Mucosa of stomach (tissue), 1 donor: ENCODE results near the gene MS4A6E.

Experiments
- H3K27me3 ChIP-seq: one replicate; pipeline ENCODE4 v1.7.0; 2013; ENCODE audit warnings: mild to moderate bottlenecking, low read length; ENCODE audit not compliant: control insufficient read depth, insufficient read depth
- H3K36me3 ChIP-seq: one replicate; pipeline ENCODE4 v1.7.0; 2013; ENCODE audit warnings: low read length; ENCODE audit not compliant: control insufficient read depth, insufficient read depth
- H3K4me1 ChIP-seq: one replicate; pipeline ENCODE4 v1.7.0; 2013; ENCODE audit warnings: mild to moderate bottlenecking, low read length; ENCODE audit not compliant: control insufficient read depth, insufficient read depth
- H3K4me3 ChIP-seq: one replicate; pipeline ENCODE4 v1.7.0; 2013; ENCODE audit warnings: low read length
- H3K9ac ChIP-seq: one replicate; pipeline ENCODE4 v1.7.0; 2013; ENCODE audit warnings: mild to moderate bottlenecking, low read length, moderate library complexity
- H3K9me3 ChIP-seq: one replicate; pipeline ENCODE4 v1.7.0; 2013; ENCODE audit warnings: mild to moderate bottlenecking, low read length, moderate library complexity; ENCODE audit not compliant: control insufficient read depth
- donor health status: Pancreatic carcinoma.

Gene MS4A6E

DNA sequence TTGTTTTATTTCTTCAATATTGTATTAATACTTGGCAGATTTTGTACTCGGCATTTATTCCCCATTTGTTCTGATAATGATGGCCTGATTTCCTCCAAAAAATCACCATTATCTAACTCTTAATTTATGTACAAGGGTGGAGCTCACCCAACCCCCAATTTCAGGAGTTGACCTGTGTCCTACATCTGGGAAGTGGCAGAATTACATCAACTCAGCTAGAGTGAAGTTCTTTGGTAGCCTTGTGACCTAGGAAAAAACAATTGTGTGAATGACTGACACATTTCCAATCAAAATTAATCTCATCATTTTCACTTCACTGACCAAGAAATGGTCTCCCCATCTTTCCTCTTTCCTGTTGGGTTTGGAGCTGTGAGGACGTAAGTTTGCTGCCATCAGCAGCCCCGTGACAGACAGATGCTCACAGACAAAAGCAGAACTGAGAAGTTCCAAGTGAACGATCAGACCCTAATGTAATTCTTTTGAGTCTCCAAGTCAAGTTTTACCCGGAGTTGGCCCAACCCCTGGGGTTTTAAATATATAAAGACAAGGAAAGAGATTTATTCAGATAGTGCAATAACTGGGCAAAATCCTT is 16.6 kb upstream of the MS4A6E start:
- Histone ChIP-seq H3K9ac (no peak overlapping the region), H3K27me3 (no peaks in the 10 kb centered on the region), H3K36me3 (no peaks in the 10 kb centered on the region), H3K4me3 (no peak overlapping the region), H3K4me1 (no peaks in the 10 kb centered on the region), H3K9me3 (no peaks in the 10 kb centered on the region)

DNA sequence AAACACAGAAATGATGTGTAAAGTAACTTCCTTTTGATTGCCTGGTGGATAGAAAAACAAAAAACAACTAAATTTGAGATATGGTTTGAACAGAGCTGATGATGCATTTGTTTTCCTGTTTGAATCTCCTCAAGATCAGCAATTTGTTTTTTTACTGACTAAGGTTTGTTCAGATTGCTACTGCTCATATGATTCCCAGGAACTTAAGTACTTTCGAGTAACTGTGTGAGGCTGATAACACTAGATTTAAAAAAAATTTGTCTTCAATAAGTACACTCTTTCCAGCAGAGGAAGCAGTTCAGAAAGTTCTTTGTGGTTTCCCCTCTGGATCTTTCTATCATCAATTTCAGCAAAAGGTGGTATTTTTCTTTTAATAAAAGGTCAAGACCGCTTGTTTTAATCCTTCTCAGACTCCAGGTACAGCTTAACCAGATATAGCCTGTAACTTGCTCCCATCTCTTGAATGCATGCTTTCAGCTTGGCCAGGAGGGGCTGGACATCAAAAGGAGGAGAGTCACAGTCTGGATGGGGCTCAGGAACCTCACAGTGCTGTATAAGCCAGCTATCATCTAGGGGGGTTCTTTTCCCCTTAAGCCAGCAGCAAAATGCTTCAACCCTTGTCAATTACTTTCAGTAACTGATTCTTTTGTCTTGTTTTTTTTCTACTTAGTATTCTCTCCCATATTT is 12.3 kb upstream of the MS4A6E start:
- no peak overlapping the region for H3K4me3 ChIP-seq
- H3K9me3 ChIP-seq: no peaks in the 10 kb centered on the region
- no peaks in the 10 kb centered on the region for H3K27me3 ChIP-seq

DNA sequence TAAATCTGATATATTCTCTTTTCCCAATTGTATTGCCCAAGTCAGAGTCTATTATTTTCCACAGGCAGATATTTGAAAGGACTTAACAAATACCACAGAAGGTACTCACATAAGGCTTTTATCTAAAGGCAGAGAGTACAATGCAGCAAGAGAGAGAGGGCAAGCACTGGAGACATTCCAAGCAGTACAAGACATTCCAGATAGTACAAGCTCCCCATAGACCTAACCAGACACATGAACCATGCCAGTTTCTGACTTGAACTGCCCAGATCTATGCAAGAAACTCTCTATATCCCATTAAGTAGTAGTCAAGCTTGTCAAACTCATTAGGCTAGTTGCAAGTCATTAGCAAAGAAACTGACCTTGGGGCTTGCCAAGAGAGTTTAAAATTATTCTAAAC is 11.2 kb upstream of the MS4A6E start:
- no peak overlapping the region for H3K4me3 ChIP-seq
- H3K27me3 ChIP-seq: no peaks in the 10 kb centered on the region

More for the DNA sequence above, 12.3 kb upstream of the MS4A6E start:
- Histone ChIP-seq H3K9ac (no peak overlapping the region), H3K36me3 (no peaks in the 10 kb centered on the region), H3K4me1 (no peaks in the 10 kb centered on the region)

DNA sequence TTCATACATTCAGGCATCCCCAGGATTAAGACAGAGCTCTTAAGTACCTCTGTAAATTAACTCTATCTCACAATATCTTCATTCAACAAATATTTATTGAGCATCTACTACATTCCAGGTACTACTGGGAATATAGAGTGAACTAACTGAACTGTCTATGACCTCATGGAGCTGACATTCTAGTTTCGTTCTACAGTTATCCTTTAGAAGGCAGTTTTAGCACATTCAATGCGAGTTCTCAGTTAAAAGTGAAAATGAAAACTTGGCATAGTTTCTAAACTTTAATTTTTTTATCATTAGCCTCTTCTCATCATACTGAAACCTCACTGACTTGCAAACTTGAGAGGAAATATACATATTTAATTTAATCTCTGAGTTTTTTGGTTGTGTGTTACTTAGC is 10.7 kb upstream of the MS4A6E start:
- Histone ChIP-seq H3K9ac (no peak overlapping the region), H3K36me3 (no peaks in the 10 kb centered on the region), H3K4me1 (no peaks in the 10 kb centered on the region), H3K4me3 (no peak overlapping the region), H3K9me3 (no peaks in the 10 kb centered on the region), H3K27me3 (no peaks in the 10 kb centered on the region)

More for the DNA sequence above, 11.2 kb upstream of the MS4A6E start:
- Histone ChIP-seq H3K9me3 (no peaks in the 10 kb centered on the region), H3K4me1 (no peaks in the 10 kb centered on the region), H3K9ac (no peak overlapping the region), H3K36me3 (no peaks in the 10 kb centered on the region)

DNA sequence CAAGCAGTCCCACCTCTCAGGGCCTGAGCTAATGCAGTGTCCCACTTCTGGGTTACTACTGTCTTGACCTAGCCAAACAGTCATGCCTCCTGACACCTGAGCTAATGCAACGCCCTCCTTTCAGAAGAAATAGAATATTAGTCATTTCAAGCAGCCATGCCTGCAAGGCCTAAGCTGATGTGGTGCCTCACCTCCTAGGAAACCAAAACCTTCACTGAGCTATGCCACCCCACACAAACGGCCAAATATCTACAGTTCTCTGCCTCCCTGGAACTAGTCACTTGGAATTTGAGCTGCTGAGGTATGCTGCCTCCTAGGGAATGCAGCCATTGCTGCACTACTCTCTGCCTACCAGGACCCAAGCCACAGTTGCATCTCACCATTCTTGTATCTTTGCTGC is 8.3 kb upstream of the MS4A6E start:
- H3K9me3 ChIP-seq: no peaks in the 10 kb centered on the region
- no peak overlapping the region for H3K9ac ChIP-seq
- H3K27me3 ChIP-seq: no peaks in the 10 kb centered on the region

GRCh38 chr11:60321051-60321450 is 6.0 kb upstream of the MS4A6E start:
- no peaks in the 10 kb centered on the region for H3K9me3 ChIP-seq
- no peaks in the 10 kb centered on the region for H3K4me1 ChIP-seq
- no peak overlapping the region for H3K4me3 ChIP-seq
- H3K27me3 ChIP-seq: no peaks in the 10 kb centered on the region
- no peak overlapping the region for H3K9ac ChIP-seq
- H3K36me3 ChIP-seq: no peaks in the 10 kb centered on the region

More for the DNA sequence above, 8.3 kb upstream of the MS4A6E start:
- Histone ChIP-seq H3K4me1 (no peaks in the 10 kb centered on the region), H3K4me3 (no peak overlapping the region), H3K36me3 (no peaks in the 10 kb centered on the region)

- H3K4me1 ChIP-seq: no peaks in the 10 kb centered on the region
- H3K9me3 ChIP-seq: no peaks in the 10 kb centered on the region
- no peaks in the 10 kb centered on the region for H3K36me3 ChIP-seq
- H3K4me3 ChIP-seq: no peak overlapping the region
- H3K9ac ChIP-seq: no peak overlapping the region
- no peaks in the 10 kb centered on the region for H3K27me3 ChIP-seq
Observed at GRCh38 chr11:60328460-60328859, 1.4 kb downstream of the MS4A6E start.

- H3K27me3 ChIP-seq: no peaks in the 10 kb centered on the region
- H3K4me1 ChIP-seq: no peaks in the 10 kb centered on the region
- H3K9me3 ChIP-seq: no peaks in the 10 kb centered on the region
Observed at GRCh38 chr11:60332846-60333245, 5.8 kb downstream of the MS4A6E start.

DNA sequence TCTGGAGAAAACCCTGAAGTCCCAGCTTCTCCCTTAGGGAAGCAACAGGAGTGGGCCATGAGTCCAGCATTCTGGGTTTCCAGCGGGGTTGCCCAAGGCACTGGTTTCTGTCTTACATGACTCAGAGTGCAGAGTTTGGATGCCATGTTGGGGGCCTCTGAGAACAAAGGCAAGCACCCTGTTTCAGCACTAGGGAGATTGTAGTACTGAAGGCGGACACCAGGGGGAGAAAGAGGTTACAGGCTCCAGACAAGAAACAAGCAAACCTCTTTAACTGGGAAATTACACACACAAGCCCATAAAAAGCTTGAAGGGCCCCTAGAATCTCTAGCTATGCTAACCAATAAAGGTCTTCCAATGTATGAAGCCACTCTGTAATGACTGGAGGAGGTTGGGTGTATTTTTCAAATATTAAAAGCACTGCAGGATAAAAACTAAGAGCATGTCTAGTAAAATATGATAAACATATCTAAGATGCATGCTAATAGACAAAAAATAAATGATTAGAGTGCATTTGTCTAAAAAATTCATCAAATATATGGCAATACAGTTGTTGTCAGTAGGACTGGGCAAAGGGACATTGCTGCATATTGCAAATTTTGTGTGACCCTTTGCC is 7.1 kb downstream of the MS4A6E start:
- H3K9ac ChIP-seq: no peak overlapping the region
- H3K27me3 ChIP-seq: no peaks in the 10 kb centered on the region
- no peak overlapping the region for H3K4me3 ChIP-seq
- no peaks in the 10 kb centered on the region for H3K4me1 ChIP-seq
- H3K36me3 ChIP-seq: no peaks in the 10 kb centered on the region
- H3K9me3 ChIP-seq: no peaks in the 10 kb centered on the region

More at GRCh38 chr11:60332846-60333245, 5.8 kb downstream of the MS4A6E start:
- Histone ChIP-seq H3K9ac (no peak overlapping the region), H3K4me3 (no peak overlapping the region), H3K36me3 (no peaks in the 10 kb centered on the region)

DNA sequence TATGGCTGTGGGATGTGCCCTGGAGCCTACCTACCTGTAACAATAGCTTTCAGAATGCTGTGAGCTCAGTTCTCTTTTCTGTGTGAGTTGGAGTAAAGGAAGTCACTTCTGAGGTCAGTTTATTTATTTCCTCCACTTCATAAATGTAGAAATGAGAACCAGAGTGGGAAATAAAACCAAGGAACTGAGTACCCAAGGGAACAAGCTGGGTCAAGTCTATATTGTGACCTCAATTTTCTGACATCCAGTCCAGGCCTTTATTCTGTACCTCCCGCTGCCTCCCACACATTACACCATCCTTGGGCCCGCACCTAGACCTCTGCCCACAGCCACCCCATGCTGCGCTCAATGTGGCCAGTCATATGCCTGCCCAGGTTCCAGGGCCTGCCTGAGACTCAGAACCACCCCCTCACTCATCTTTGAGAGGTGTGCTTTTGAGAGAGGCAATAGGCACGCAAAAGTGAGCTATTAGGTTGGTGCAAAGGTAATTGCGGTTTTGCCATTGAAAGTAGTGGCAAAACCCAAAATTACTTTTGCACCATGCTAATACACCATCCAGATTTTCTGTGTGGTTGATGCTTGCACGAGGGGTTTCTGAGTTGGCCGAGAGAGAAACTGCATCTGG is 9.8 kb downstream of the MS4A6E start:
- H3K4me1 ChIP-seq: no peaks in the 10 kb centered on the region

DNA sequence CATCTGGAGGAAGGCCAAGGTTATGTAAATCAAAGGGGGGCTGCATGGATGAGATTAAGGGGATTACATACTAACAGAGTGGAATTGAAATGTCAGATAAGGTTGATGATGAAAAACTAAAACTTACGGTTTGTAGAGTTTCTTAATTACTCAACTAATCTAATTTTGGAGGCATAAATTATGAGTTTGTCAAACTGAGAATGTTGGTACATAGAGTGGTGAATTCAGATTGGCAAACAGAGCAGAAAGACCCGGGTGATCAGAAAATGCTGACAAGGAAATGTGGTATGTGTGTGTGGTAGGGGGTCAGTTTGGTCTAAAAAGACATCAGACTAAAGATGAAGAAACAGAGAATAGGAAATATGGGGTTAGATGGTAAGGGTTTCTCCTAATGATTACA is 11.0 kb downstream of the MS4A6E start:
- Histone ChIP-seq H3K4me3 (no peak overlapping the region), H3K9me3 (no peaks in the 10 kb centered on the region), H3K4me1 (no peaks in the 10 kb centered on the region), H3K9ac (no peak overlapping the region), H3K27me3 (no peaks in the 10 kb centered on the region), H3K36me3 (no peaks in the 10 kb centered on the region)

More for the DNA sequence above, 9.8 kb downstream of the MS4A6E start:
- Histone ChIP-seq H3K4me3 (no peak overlapping the region), H3K9me3 (no peaks in the 10 kb centered on the region), H3K36me3 (no peaks in the 10 kb centered on the region), H3K27me3 (no peaks in the 10 kb centered on the region), H3K9ac (no peak overlapping the region)

DNA sequence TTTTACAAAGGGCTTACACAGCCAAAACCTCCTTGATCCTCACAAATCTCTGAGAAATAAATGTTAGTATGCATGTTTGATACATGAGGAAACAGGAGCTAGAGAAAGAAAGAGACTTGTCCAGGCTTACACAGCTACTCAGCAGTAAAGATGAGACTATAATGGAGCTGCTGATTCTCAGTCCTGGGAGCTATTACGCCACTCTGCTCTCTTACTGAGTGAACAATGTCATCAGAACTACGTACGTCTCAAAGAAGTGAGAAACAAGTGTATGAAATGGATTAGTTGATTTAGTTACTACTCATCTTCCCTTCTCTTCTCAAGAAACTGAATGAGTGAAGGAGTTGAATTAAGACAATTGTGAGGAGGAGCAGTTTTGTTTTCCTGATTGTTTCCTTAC is 12.3 kb downstream of the MS4A6E start:
- no peak overlapping the region for H3K4me3 ChIP-seq

More for the DNA sequence above, 12.3 kb downstream of the MS4A6E start:
- Histone ChIP-seq H3K9me3 (no peaks in the 10 kb centered on the region), H3K9ac (no peak overlapping the region), H3K27me3 (no peaks in the 10 kb centered on the region), H3K36me3 (no peaks in the 10 kb centered on the region), H3K4me1 (no peaks in the 10 kb centered on the region)
